Caco-2 (cell line): ENCODE measurements around the gene ATP6V0E2. TPM values are rescaled to one million over a fixed set of nuclear protein-coding genes. Genes with fewer than 3 reads are reported as not detected.

Experiments
- BruUV-seq: library from RNA; stranded (reverse); fragments of 400-500 nt; replicated peaks from 2 replicates; lab custom pipeline; 2021; lab: Mats Ljungman, UMichigan
- CTCF ChIA-PET: fragments of 300-600 bp; sonication (Branson Sonifier 250); formaldehyde crosslinking; loops from one replicate; lab custom pipeline; 2022; ENCODE audit warnings: antibody characterized with exemption; lab: Charles Lee
- POLR2A ChIA-PET: fragments of 300-600 bp; sonication (Branson Sonifier 250); formaldehyde crosslinking; loops from one replicate; lab custom pipeline; 2022; ENCODE audit warnings: antibody characterized with exemption; lab: Charles Lee
- DNase-seq, 2 experiments: peaks; one replicate each; pipeline versions ENCODE4 v3.0.0 to v3.0.0-alpha.2; 2020 to 2022
- H3K27me3 ChIP-seq: replicated peaks from 2 replicates; pipeline ENCODE4 v1.6.0; 2011; ENCODE audit warnings: low read length; ENCODE audit not compliant: control insufficient read depth, insufficient read depth
- H3K36me3 ChIP-seq: 2 replicates; pipeline ENCODE4 v1.5.1; 2011; ENCODE audit warnings: low read length; ENCODE audit not compliant: control insufficient read depth, insufficient read depth
- H3K4me1 ChIP-seq: fragments of 250-450 bp; sonication (Bioruptor Pico); 2 replicates; pipeline ENCODE4 v1.5.1; 2020; ENCODE audit warnings: mild to moderate bottlenecking
- H3K4me3 ChIP-seq: 2 replicates; pipeline ENCODE4 v1.5.1; 2011; ENCODE audit warnings: low read depth, mild to moderate bottlenecking, control low read depth, low read length
- H3K9me3 ChIP-seq: fragments of 250-450 bp; sonication (Bioruptor Pico); 2 replicates; pipeline ENCODE4 v1.5.1; 2020; ENCODE audit warnings: mild to moderate bottlenecking, moderate library complexity
- H3K27ac Mint-ChIP-seq: one replicate; pipeline ENCODE4 v1.8.0; 2022; ENCODE audit warnings: mixed read lengths; ENCODE audit not compliant: unreplicated experiment
- H3K27me3 Mint-ChIP-seq: one replicate; pipeline ENCODE4 v1.8.0; 2022; ENCODE audit warnings: mixed read lengths; ENCODE audit not compliant: insufficient read depth, unreplicated experiment
- H3K36me3 Mint-ChIP-seq: one replicate; pipeline ENCODE4 v1.8.0; 2022; ENCODE audit warnings: mild to moderate bottlenecking, mixed read lengths; ENCODE audit not compliant: insufficient read depth, unreplicated experiment
- H3K4me1 Mint-ChIP-seq: one replicate; pipeline ENCODE4 v1.8.0; 2022; ENCODE audit warnings: low read depth, mixed read lengths; ENCODE audit not compliant: unreplicated experiment
- H3K4me3 Mint-ChIP-seq: one replicate; pipeline ENCODE4 v1.8.0; 2022; ENCODE audit warnings: mild to moderate bottlenecking, moderate library complexity, mixed read lengths; ENCODE audit not compliant: unreplicated experiment
- H3K9me3 Mint-ChIP-seq: one replicate; pipeline ENCODE4 v1.8.0; 2022; ENCODE audit warnings: mixed read lengths; ENCODE audit not compliant: unreplicated experiment
- intact Hi-C: fragments of 100-400 bp; cut with micrococcal nuclease; formaldehyde crosslinking; loops from one replicate; pipeline ENCODE4 v1.10.0; 2022; ENCODE audit not compliant: unreplicated experiment
- total RNA-seq: library from RNA; stranded (reverse); gene quantifications from 2 replicates; pipeline ENCODE4 v1.2.3, GENCODE V29; 2022
- TF ChIP-seq, protein P1 (sequence below), 2 experiments: fragments of 200-600 bp in 1 of 2; IDR thresholded peaks; 1 replicate in 1 of 2; 2 replicates in 1 of 2; pipeline versions ENCODE4 v1.5.1 to v1.8.0; 2011 to 2022; ENCODE audit warnings: antibody characterized with exemption in 1 of 2, control low read depth in 1 of 2, inconsistent platforms in 1 of 2, low read depth in 1 of 2, low read length in 1 of 2, mild to moderate bottlenecking in 1 of 2, moderate library complexity in 1 of 2; ENCODE audit not compliant: insufficient read depth in 1 of 2, severe bottlenecking in 1 of 2, unreplicated experiment in 1 of 2

Gene ATP6V0E2
- total RNA-seq, 1 experiment from 2014 or later: 53.9 TPM

GRCh38 chr7:149866779-149867447 is 6.9 kb upstream of the ATP6V0E2 start:
- no peaks in the 10 kb centered on the region for H3K9me3 Mint-ChIP-seq

GRCh38 chr7:149867762-149868622 is 5.8 kb upstream of the ATP6V0E2 start:
- Mint-ChIP-seq H3K4me1 (peaks cover 5% of the 10 kb centered on the region), H3K27ac (no peak overlapping the region), H3K4me3 (no peak overlapping the region), H3K27me3 (no peaks in the 10 kb centered on the region), H3K9me3 (no peaks in the 10 kb centered on the region), H3K36me3 (peaks cover 2% of the 10 kb centered on the region)
- Histone ChIP-seq H3K36me3 (no peaks in the 10 kb centered on the region), H3K4me1 (0 out of 2 replicates have a peak, but pooled peaks cover 3% of the 10 kb centered on the region), H3K27me3 (no peaks in the 10 kb centered on the region), H3K9me3 (no peaks in the 10 kb centered on the region), H3K4me3 (no peak overlapping the region)
- CTCF ChIA-PET: interaction anchor here (1.4 kb wide), 1 partner anchor 16 kb away, joined by 3 read pairs; no protein-coding TSS in a partner anchor
- TF ChIP-seq, protein P1, sequence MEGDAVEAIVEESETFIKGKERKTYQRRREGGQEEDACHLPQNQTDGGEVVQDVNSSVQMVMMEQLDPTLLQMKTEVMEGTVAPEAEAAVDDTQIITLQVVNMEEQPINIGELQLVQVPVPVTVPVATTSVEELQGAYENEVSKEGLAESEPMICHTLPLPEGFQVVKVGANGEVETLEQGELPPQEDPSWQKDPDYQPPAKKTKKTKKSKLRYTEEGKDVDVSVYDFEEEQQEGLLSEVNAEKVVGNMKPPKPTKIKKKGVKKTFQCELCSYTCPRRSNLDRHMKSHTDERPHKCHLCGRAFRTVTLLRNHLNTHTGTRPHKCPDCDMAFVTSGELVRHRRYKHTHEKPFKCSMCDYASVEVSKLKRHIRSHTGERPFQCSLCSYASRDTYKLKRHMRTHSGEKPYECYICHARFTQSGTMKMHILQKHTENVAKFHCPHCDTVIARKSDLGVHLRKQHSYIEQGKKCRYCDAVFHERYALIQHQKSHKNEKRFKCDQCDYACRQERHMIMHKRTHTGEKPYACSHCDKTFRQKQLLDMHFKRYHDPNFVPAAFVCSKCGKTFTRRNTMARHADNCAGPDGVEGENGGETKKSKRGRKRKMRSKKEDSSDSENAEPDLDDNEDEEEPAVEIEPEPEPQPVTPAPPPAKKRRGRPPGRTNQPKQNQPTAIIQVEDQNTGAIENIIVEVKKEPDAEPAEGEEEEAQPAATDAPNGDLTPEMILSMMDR (IDR thresholded peaks at IDR 0.05; ENCODE audit: insufficient read depth in 1 of 2, low read depth in 1 of 2, low read length in 1 of 2, severe bottlenecking in 1 of 2, unreplicated experiment in 1 of 2): no peak
- no peak for DNase-seq
- POLR2A ChIA-PET: no interaction called here
- no TSS peak for BruUV-seq
- intact Hi-C loops: no loop called here

More at GRCh38 chr7:149866779-149867447, 6.9 kb upstream of the ATP6V0E2 start:
- Histone ChIP-seq H3K9me3 (no peaks in the 10 kb centered on the region), H3K4me3 (no peak overlapping the region), H3K27me3 (no peaks in the 10 kb centered on the region), H3K4me1 (no peaks in the 10 kb centered on the region), H3K36me3 (no peaks in the 10 kb centered on the region)
- ChIA-PET CTCF (no interaction called here), POLR2A (no interaction called here)
- intact Hi-C loops: no loop called here
- no peak for DNase-seq
- Mint-ChIP-seq H3K36me3 (no peaks in the 10 kb centered on the region), H3K27ac (no peak overlapping the region), H3K4me3 (no peak overlapping the region), H3K4me1 (no peaks in the 10 kb centered on the region), H3K27me3 (peaks cover 4% of the 10 kb centered on the region)
- no TSS peak for BruUV-seq
- TF ChIP-seq, protein P1 (IDR thresholded peaks at IDR 0.05; ENCODE audit: insufficient read depth in 1 of 2, low read depth in 1 of 2, low read length in 1 of 2, severe bottlenecking in 1 of 2, unreplicated experiment in 1 of 2): no peak

- intact Hi-C loops: no loop called here
- Mint-ChIP-seq H3K4me1 (peaks cover 5% of the 10 kb centered on the region), H3K9me3 (no peaks in the 10 kb centered on the region), H3K4me3 (no peak overlapping the region), H3K36me3 (peaks cover 10% of the 10 kb centered on the region), H3K27me3 (no peaks in the 10 kb centered on the region), H3K27ac (no peak overlapping the region)
- Histone ChIP-seq H3K4me1 (0 out of 2 replicates have a peak, but pooled peaks cover 3% of the 10 kb centered on the region), H3K36me3 (no peaks in the 10 kb centered on the region), H3K27me3 (no peaks in the 10 kb centered on the region), H3K9me3 (no peaks in the 10 kb centered on the region), H3K4me3 (no peak overlapping the region)
- ChIA-PET POLR2A (no interaction called here), CTCF (interaction anchor here (1.4 kb wide), 1 partner anchor 15 kb away, joined by 3 read pairs; no protein-coding TSS in a partner anchor)
- BruUV-seq: no TSS peak
- TF ChIP-seq, protein P1 (IDR thresholded peaks at IDR 0.05; ENCODE audit: insufficient read depth in 1 of 2, low read depth in 1 of 2, low read length in 1 of 2, severe bottlenecking in 1 of 2, unreplicated experiment in 1 of 2): no peak
- no peak for DNase-seq
Observed at GRCh38 chr7:149868623-149869290, 5.0 kb upstream of the ATP6V0E2 start.
